ENCODE data around the gene PCDH1.

Gene PCDH1

DNA sequence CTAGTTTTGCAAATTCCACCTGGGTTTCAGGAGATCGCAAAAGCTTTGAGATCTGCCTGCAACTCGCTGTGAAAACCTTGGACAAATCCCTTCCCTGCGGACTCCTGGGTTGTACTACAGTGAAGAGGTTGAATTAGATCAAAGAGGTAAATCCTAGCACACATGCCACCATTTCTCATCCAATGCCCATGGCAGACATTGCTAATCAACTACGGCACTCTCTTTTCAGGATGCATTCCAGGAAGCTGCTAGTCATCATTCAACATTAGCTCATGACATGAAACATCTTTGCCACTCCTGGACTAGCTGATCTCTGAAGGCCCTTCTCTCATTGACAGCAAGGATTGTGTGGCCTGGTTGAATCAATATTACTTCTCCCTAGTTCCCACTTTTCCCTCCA lies 46.1 kb downstream of the PCDH1 start:
- peaks cover 0 to 29% (median 23%) of the 10 kb centered on the region in 4 donors for H3K4me1 ChIP-seq
- TF ChIP-seq, protein P1, sequence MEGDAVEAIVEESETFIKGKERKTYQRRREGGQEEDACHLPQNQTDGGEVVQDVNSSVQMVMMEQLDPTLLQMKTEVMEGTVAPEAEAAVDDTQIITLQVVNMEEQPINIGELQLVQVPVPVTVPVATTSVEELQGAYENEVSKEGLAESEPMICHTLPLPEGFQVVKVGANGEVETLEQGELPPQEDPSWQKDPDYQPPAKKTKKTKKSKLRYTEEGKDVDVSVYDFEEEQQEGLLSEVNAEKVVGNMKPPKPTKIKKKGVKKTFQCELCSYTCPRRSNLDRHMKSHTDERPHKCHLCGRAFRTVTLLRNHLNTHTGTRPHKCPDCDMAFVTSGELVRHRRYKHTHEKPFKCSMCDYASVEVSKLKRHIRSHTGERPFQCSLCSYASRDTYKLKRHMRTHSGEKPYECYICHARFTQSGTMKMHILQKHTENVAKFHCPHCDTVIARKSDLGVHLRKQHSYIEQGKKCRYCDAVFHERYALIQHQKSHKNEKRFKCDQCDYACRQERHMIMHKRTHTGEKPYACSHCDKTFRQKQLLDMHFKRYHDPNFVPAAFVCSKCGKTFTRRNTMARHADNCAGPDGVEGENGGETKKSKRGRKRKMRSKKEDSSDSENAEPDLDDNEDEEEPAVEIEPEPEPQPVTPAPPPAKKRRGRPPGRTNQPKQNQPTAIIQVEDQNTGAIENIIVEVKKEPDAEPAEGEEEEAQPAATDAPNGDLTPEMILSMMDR (IDR thresholded peaks at IDR 0.05) = no peak
- no peak overlapping the region for H3K27ac ChIP-seq
- no peaks in the 10 kb centered on the region for H3K27me3 ChIP-seq
- H3K4me3 ChIP-seq = no peak overlapping the region
- no peaks in the 10 kb centered on the region for H3K9me3 ChIP-seq
- intact Hi-C loops (cut with DNase I; ENCODE audit: low total_unique reads) = no loop called here
- DNase-seq = no peak
- no peaks in the 10 kb centered on the region for H3K36me3 ChIP-seq

- Histone ChIP-seq H3K4me3 (no peak overlapping the region), H3K27ac (no peak overlapping the region), H3K36me3 (no peaks in the 10 kb centered on the region), H3K9me3 (no peaks in the 10 kb centered on the region), H3K27me3 (no peaks in the 10 kb centered on the region), H3K4me1 (peaks cover 0 to 6% (median 1%) of the 10 kb centered on the region in 4 donors)
- intact Hi-C loops (cut with DNase I; ENCODE audit: low total_unique reads) = no loop called here
- TF ChIP-seq, protein P1 (IDR thresholded peaks at IDR 0.05) = no peak
- DNase-seq = no peak
These were observed 50.0 kb downstream of the PCDH1 start for GRCh38 chr5:141828162-141828561.

GRCh38 chr5:141826674-141827073 lies 51.5 kb downstream of the PCDH1 start:
- no peak for DNase-seq

GRCh38 chr5:141825791-141826560 lies 52.2 kb downstream of the PCDH1 start:
- Histone ChIP-seq H3K4me1 (peaks cover 0 to 20% (median 13%) of the 10 kb centered on the region in 4 donors), H3K27me3 (no peaks in the 10 kb centered on the region), H3K36me3 (no peaks in the 10 kb centered on the region), H3K4me3 (no peak overlapping the region), H3K27ac (no peak overlapping the region), H3K9me3 (no peaks in the 10 kb centered on the region)
- TF ChIP-seq, protein P1 (IDR thresholded peaks at IDR 0.05) = no peak
- intact Hi-C loops (cut with DNase I; ENCODE audit: low total_unique reads) = no loop called here
- DNase-seq = no peak

More at GRCh38 chr5:141826674-141827073, 51.5 kb downstream of the PCDH1 start:
- Histone ChIP-seq H3K4me3 (no peak overlapping the region), H3K9me3 (no peaks in the 10 kb centered on the region), H3K27me3 (no peaks in the 10 kb centered on the region), H3K4me1 (peaks cover 0 to 16% (median 11%) of the 10 kb centered on the region in 4 donors), H3K36me3 (no peaks in the 10 kb centered on the region), H3K27ac (no peak overlapping the region)
- TF ChIP-seq, protein P1 (IDR thresholded peaks at IDR 0.05) = no peak
- intact Hi-C loops (cut with DNase I; ENCODE audit: low total_unique reads) = no loop called here

DNA sequence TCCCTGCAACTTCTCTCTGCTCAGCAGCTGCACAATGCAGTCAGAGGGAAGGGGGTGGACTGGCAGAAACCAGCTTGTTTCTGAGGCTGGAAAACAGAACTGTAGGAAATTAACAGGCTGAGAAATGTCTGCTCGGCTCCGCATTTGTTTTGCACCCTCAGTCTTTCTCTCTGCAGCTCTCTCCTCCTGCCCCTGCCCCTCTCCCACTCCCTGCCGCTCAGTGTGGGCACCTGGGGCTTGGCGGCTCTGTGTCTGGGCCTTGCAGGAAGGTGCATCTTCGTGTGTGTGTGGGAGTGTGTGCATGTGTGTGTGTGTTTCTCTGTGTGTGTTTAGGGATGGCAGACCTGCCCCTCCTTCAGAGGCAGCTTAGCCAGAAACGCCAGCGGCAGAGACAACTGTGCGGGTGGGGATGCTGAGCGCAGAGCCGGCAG lies 53.0 kb downstream of the PCDH1 start:
- Histone ChIP-seq H3K4me1 (peaks cover 0 to 20% (median 13%) of the 10 kb centered on the region in 4 donors), H3K27ac (no peak overlapping the region), H3K4me3 (no peak overlapping the region)

More for the DNA sequence above, 53.0 kb downstream of the PCDH1 start:
- no peaks in the 10 kb centered on the region for H3K27me3 ChIP-seq
- intact Hi-C loops (cut with DNase I; ENCODE audit: low total_unique reads) = no loop called here
- H3K36me3 ChIP-seq = no peaks in the 10 kb centered on the region
- H3K9me3 ChIP-seq = no peaks in the 10 kb centered on the region
- TF ChIP-seq, protein P1 (IDR thresholded peaks at IDR 0.05) = no peak
- DNase-seq = no peak
